DOHH2 (cell line): ENCODE results near the gene MRPS11.

Source experiments
- CTCF ChIP-seq: fragments of 200-600 bp; sonication (generic); IDR thresholded peaks from one replicate; pipeline ENCODE4 v1.5.1; 2014; ENCODE audit warnings: antibody characterized with exemption, mild to moderate bottlenecking, low read depth, low read length; ENCODE audit not compliant: poor library complexity, severe bottlenecking
- EZH2phosphoT487 ChIP-seq: fragments of 200-600 bp; sonication (generic); IDR thresholded peaks from 2 replicates; pipeline ENCODE4 v1.6.1; 2017; ENCODE audit warnings: borderline replicate concordance, mild to moderate bottlenecking, antibody characterized with exemption, low read length, moderate library complexity, mixed read lengths

GRCh38 chr15:88529021-88529630 is 61.6 kb downstream of the MRPS11 start:
- no peak for TF ChIP-seq CTCF
- no peak for TF ChIP-seq EZH2phosphoT487
